Measurements from ENCODE around the gene KEAP1. TPM values are rescaled to one million over a fixed set of nuclear protein-coding genes. Genes with fewer than 3 reads are reported as not detected.
"Not testable (repeated sequence)": the region's sequence is repeated elsewhere in the genome, so short reads cannot be mapped to it uniquely, and the experiment has no call there.

KEAP1 gene
- total RNA-seq, 2 experiments from 2014 or later: 68.9 to 93.5 TPM

GRCh38 chr19:10551698-10552301, 48.6 kb upstream of the KEAP1 start:
- BruUV-seq (replicated peaks): no TSS peak
- peak overlapping the region; percentile 88 for H3K27ac ChIP-seq (ENCODE audit: low read depth, low read length, poor library complexity, severe bottlenecking)
- H3K9me3 ChIP-seq (ENCODE audit: low read length): no peaks in the 10 kb centered on the region
- no peaks in the 10 kb centered on the region for H3K9me2 ChIP-seq (ENCODE audit: insufficient read depth, low read length)
- intact Hi-C loops (cut with micrococcal nuclease; ENCODE audit: unreplicated experiment): no loop called here
- peaks cover 89% of the 10 kb centered on the region for H3K36me3 ChIP-seq (ENCODE audit: insufficient read depth, low read length)
- H3K4me3 ChIP-seq (ENCODE audit: low read depth, low read length, poor library complexity, severe bottlenecking): no peak overlapping the region
- H3K4me1 ChIP-seq (ENCODE audit: insufficient read depth, low read length, poor library complexity, severe bottlenecking): peaks cover 38% of the 10 kb centered on the region
- no peak overlapping the region for H3K4me2 ChIP-seq (ENCODE audit: low read length)
- H4K20me1 ChIP-seq (ENCODE audit: insufficient read depth, low read length): no peaks in the 10 kb centered on the region
- peak; percentile 54 for DNase-seq (ENCODE audit: low spot score)
- no peaks in the 10 kb centered on the region; the same call in 1 of the 2 replicates for H3K79me2 ChIP-seq (ENCODE audit: insufficient read depth, low read depth, low read length)
- TF ChIP-seq CTCF (conservative IDR thresholded peaks at IDR 0.05; ENCODE audit: low read length) (peak; percentile 58), EZH2phosphoT487 (IDR thresholded peaks at IDR 0.05; ENCODE audit: borderline replicate concordance, low read depth, low read length) (no peak)
- H2AFZ ChIP-seq (ENCODE audit: low read length): no peak overlapping the region
- ChIA-PET CTCF (ENCODE audit: unreplicated experiment) (no interaction called here), POLR2A (interaction anchor here (0.8 kb wide), 1 partner anchor 15 kb away, joined by 4 read pairs; no protein-coding TSS in a partner anchor)

GRCh38 chr19:10551006-10551405, 47.9 kb upstream of the KEAP1 start:
- peaks cover 38% of the 10 kb centered on the region for H3K4me1 ChIP-seq (ENCODE audit: insufficient read depth, low read length, poor library complexity, severe bottlenecking)
- H3K4me3 ChIP-seq (ENCODE audit: low read depth, low read length, poor library complexity, severe bottlenecking); CTCF ChIA-PET (ENCODE audit: unreplicated experiment); H3K4me2 ChIP-seq (ENCODE audit: low read length); H3K9me2 ChIP-seq (ENCODE audit: insufficient read depth, low read length); H3K9me3 ChIP-seq (ENCODE audit: low read length); H3K27ac ChIP-seq (ENCODE audit: low read depth, low read length, poor library complexity, severe bottlenecking); DNase-seq (ENCODE audit: low spot score); H2AFZ ChIP-seq (ENCODE audit: low read length); BruUV-seq (replicated peaks); H4K20me1 ChIP-seq (ENCODE audit: insufficient read depth, low read length); intact Hi-C loops (cut with micrococcal nuclease; ENCODE audit: unreplicated experiment); H3K79me2 ChIP-seq (ENCODE audit: insufficient read depth, low read depth, low read length): not testable (repeated sequence)
- POLR2A ChIA-PET: interaction anchor here (0.9 kb wide), 1 partner anchor 14 kb away, joined by 3 read pairs; no protein-coding TSS in a partner anchor
- H3K36me3 ChIP-seq (ENCODE audit: insufficient read depth, low read length): peaks cover 83% of the 10 kb centered on the region

- Histone ChIP-seq H3K9me2 (ENCODE audit: insufficient read depth, low read length) (no peaks in the 10 kb centered on the region), H3K4me2 (ENCODE audit: low read length) (no peak overlapping the region), H3K4me3 (ENCODE audit: low read depth, low read length, poor library complexity, severe bottlenecking) (no peak overlapping the region), H3K9me3 (ENCODE audit: low read length) (no peaks in the 10 kb centered on the region), H3K79me2 (ENCODE audit: insufficient read depth, low read depth, low read length) (no peaks in the 10 kb centered on the region; the same call in 1 of the 2 replicates), H3K27ac (ENCODE audit: low read depth, low read length, poor library complexity, severe bottlenecking) (no peak overlapping the region), H2AFZ (ENCODE audit: low read length) (no peak overlapping the region), H4K20me1 (ENCODE audit: insufficient read depth, low read length) (no peaks in the 10 kb centered on the region), H3K36me3 (ENCODE audit: insufficient read depth, low read length) (peaks cover 76% of the 10 kb centered on the region), H3K4me1 (ENCODE audit: insufficient read depth, low read length, poor library complexity, severe bottlenecking) (peaks cover 35% of the 10 kb centered on the region)
- ChIA-PET CTCF (ENCODE audit: unreplicated experiment) (no interaction called here), POLR2A (interaction anchor here (0.9 kb wide), 1 partner anchor 14 kb away, joined by 3 read pairs; no protein-coding TSS in a partner anchor)
- BruUV-seq (replicated peaks): no TSS peak
- no peak for DNase-seq (ENCODE audit: low spot score)
- intact Hi-C loops (cut with micrococcal nuclease; ENCODE audit: unreplicated experiment): no loop called here
- TF ChIP-seq CTCF (conservative IDR thresholded peaks at IDR 0.05; ENCODE audit: low read length) (no peak), EZH2phosphoT487 (IDR thresholded peaks at IDR 0.05; ENCODE audit: borderline replicate concordance, low read depth, low read length) (no peak)
These were observed 47.2 kb upstream of the KEAP1 start for GRCh38 chr19:10550336-10550735.
